GM23338 (cell line): ENCODE measurements around the gene WNK1. TPM values are rescaled to one million over a fixed set of nuclear protein-coding genes. Genes with fewer than 3 reads are reported as not detected.

ENCODE experiments used
- ATAC-seq: fragments of 200-7000 bp; cut with Tn5 transposase; 3 replicates; pipeline ENCODE4 v1.9.1; 2020
- DNase-seq: peaks from one replicate; pipeline ENCODE4 v3.0.0-alpha.2; 2015; ENCODE audit warnings: low spot score
- H2AFZ ChIP-seq: fragments of 200-600 bp; sonication (generic); 2 replicates; pipeline ENCODE4 v1.8.0; 2016; ENCODE audit warnings: antibody characterized with exemption, mild to moderate bottlenecking, moderate library complexity
- H3F3A ChIP-seq: fragments of 200-600 bp; sonication (generic); replicated peaks from 2 replicates; pipeline ENCODE4 v1.8.0; 2017; ENCODE audit warnings: antibody characterized with exemption, mixed run types, low read depth
- H3K27ac ChIP-seq: fragments of 200-600 bp; sonication (generic); 2 replicates; pipeline ENCODE4 v1.6.1; 2016; ENCODE audit warnings: low read depth
- H3K27me3 ChIP-seq: fragments of 200-600 bp; sonication (generic); 2 replicates; pipeline ENCODE4 v1.8.0; 2016; ENCODE audit warnings: mild to moderate bottlenecking, mixed run types, moderate library complexity; ENCODE audit not compliant: insufficient read depth
- H3K36me3 ChIP-seq: fragments of 200-600 bp; sonication (generic); 2 replicates; pipeline ENCODE4 v1.8.0; 2016; ENCODE audit warnings: mild to moderate bottlenecking; ENCODE audit not compliant: insufficient read depth
- H3K4me1 ChIP-seq: fragments of 200-600 bp; sonication (generic); 2 replicates; pipeline ENCODE4 v1.8.0; 2016; ENCODE audit warnings: mild to moderate bottlenecking, moderate library complexity; ENCODE audit not compliant: insufficient read depth
- H3K4me2 ChIP-seq: fragments of 200-600 bp; sonication (generic); 2 replicates; pipeline ENCODE4 v1.7.1; 2017; ENCODE audit warnings: mixed run types
- H3K4me3 ChIP-seq: fragments of 200-600 bp; sonication (generic); 2 replicates; pipeline ENCODE4 v1.6.1; 2016; ENCODE audit warnings: mixed run types
- H3K79me2 ChIP-seq: fragments of 200-600 bp; sonication (generic); replicated peaks from 2 replicates; pipeline ENCODE4 v1.8.0; 2017; ENCODE audit warnings: mild to moderate bottlenecking; ENCODE audit not compliant: insufficient read depth
- H3K9me2 ChIP-seq: fragments of 200-600 bp; sonication (generic); 2 replicates; pipeline ENCODE4 v1.8.0; 2017; ENCODE audit not compliant: insufficient read depth
- H4K20me1 ChIP-seq: fragments of 200-600 bp; sonication (generic); replicated peaks from 2 replicates; pipeline ENCODE4 v1.8.0; 2017; ENCODE audit warnings: mild to moderate bottlenecking; ENCODE audit not compliant: insufficient read depth
- H3K27ac Mint-ChIP-seq: 2 replicates; pipeline ENCODE4 v1.8.0; 2020; ENCODE audit warnings: inconsistent platforms, mild to moderate bottlenecking, moderate library complexity, mixed read lengths
- H3K27me3 Mint-ChIP-seq: 3 replicates; pipeline ENCODE4 v1.8.0; 2022; ENCODE audit warnings: low read depth, mild to moderate bottlenecking, moderate library complexity, mixed read lengths, inconsistent platforms; ENCODE audit not compliant: insufficient read depth, poor library complexity
- H3K36me3 Mint-ChIP-seq: 3 replicates; pipeline ENCODE4 v1.8.0; 2021; ENCODE audit warnings: low read depth, mild to moderate bottlenecking, inconsistent platforms, moderate library complexity, mixed read lengths
- H3K4me1 Mint-ChIP-seq: 3 replicates; pipeline ENCODE4 v1.8.0; 2020; ENCODE audit warnings: mild to moderate bottlenecking, inconsistent platforms, mixed read lengths
- H3K4me3 Mint-ChIP-seq: 3 replicates; pipeline ENCODE4 v1.8.0; 2021; ENCODE audit warnings: moderate library complexity, mild to moderate bottlenecking, inconsistent platforms, mixed read lengths
- H3K9me3 Mint-ChIP-seq: 3 replicates; pipeline ENCODE4 v1.8.0; 2020; ENCODE audit warnings: moderate library complexity, mild to moderate bottlenecking, inconsistent platforms, mixed read lengths
- CREB1 ChIP-seq: fragments of 250-450 bp; sonication (Bioruptor Pico); IDR thresholded peaks from 2 replicates; pipeline ENCODE4 v1.5.0; 2020; ENCODE audit warnings: low read depth, mild to moderate bottlenecking, moderate library complexity
- CTCF ChIP-seq, 2 experiments: fragments of 200-600 bp in 1 of 2; sonication (generic) in 1 of 2; conservative IDR thresholded peaks; 2 replicates each; pipeline versions ENCODE4 v1.5.1 to v1.6.1; 2016 to 2017; ENCODE audit warnings: antibody characterized with exemption in 2 of 2, low read depth in 2 of 2, mild to moderate bottlenecking in 2 of 2, moderate library complexity in 1 of 2
- ETS1 ChIP-seq: IDR thresholded peaks from 2 replicates; pipeline ENCODE4 v1.6.1; 2016; ENCODE audit warnings: antibody characterized with exemption
- JUNB ChIP-seq: IDR thresholded peaks from one replicate; pipeline ENCODE4 v1.6.1; 2016; ENCODE audit warnings: antibody characterized with exemption; ENCODE audit not compliant: unreplicated experiment
- POLR2AphosphoS5 ChIP-seq: IDR thresholded peaks from 2 replicates; pipeline ENCODE4 v1.6.1; 2016; ENCODE audit warnings: antibody characterized with exemption, low read depth
- STAT1 ChIP-seq: IDR thresholded peaks from one replicate; pipeline ENCODE4 v1.6.1; 2016; ENCODE audit warnings: antibody characterized with exemption; ENCODE audit not compliant: unreplicated experiment
- ZNF331 ChIP-seq: fragments of 250-450 bp; sonication (Bioruptor Pico); IDR thresholded peaks from 2 replicates; pipeline ENCODE4 v1.5.0; 2020; ENCODE audit warnings: low read depth, mild to moderate bottlenecking, moderate library complexity
- polyA plus RNA-seq: library from polyadenylated mRNA; unstranded; fragments of >200 nt; fragmentation: Nextera tagmentation; extraction: Ambion mirVana; gene quantifications from 2 replicates; pipeline ENCODE4 v1.2.1, GENCODE V29; 2016
- total RNA-seq: library from RNA; depleted of rRNA; stranded (reverse); fragments of >200 nt; shearing (Covaris generic); gene quantifications from 2 replicates; pipeline ENCODE4 v1.2.3, GENCODE V29; 2014

WNK1 gene
- total and polyA plus RNA-seq, 2 experiments from 2014 or later: 86.8 to 114 TPM

GRCh38 chr12:946631-947030 is 194.3 kb downstream of the WNK1 start:
- Histone ChIP-seq H3K27me3 (no peaks in the 10 kb centered on the region), H3K4me1 (no peaks in the 10 kb centered on the region), H2AFZ (no peak overlapping the region), H3K36me3 (no peaks in the 10 kb centered on the region; the same call in 1 of the 2 replicates), H3K27ac (no peak overlapping the region), H3F3A (0 out of 2 replicates have a peak, but pooled peaks cover 3% of the 10 kb centered on the region), H3K4me3 (no peak overlapping the region), H3K4me2 (no peak overlapping the region), H4K20me1 (peaks cover 12% of the 10 kb centered on the region), H3K9me2 (no peaks in the 10 kb centered on the region), H3K79me2 (peaks cover 67% of the 10 kb centered on the region)
- DNase-seq: no peak
- Mint-ChIP-seq H3K27ac (no peak overlapping the region), H3K4me3 (peak overlapping the region; percentile 14; the same call in 1 of the 3 replicates), H3K9me3 (0 out of 3 replicates have a peak, but pooled peaks cover 4% of the 10 kb centered on the region), H3K36me3 (peaks cover 25% of the 10 kb centered on the region), H3K27me3 (peaks cover 10% of the 10 kb centered on the region), H3K4me1 (peaks cover 4% of the 10 kb centered on the region)
- no peak for ATAC-seq
- TF ChIP-seq JUNB (no peak), POLR2AphosphoS5 (no peak), CREB1 (no peak), ETS1 (no peak), ZNF331 (no peak), STAT1 (no peak), CTCF (conservative IDR thresholded peaks at IDR 0.05; ENCODE audit: low read depth in 2 of 2) (no peak)

GRCh38 chr12:948238-948637 is 195.9 kb downstream of the WNK1 start:
- Mint-ChIP-seq H3K27me3 (peaks cover 10% of the 10 kb centered on the region), H3K4me1 (peaks cover 4% of the 10 kb centered on the region), H3K9me3 (0 out of 3 replicates have a peak, but pooled peaks cover 4% of the 10 kb centered on the region), H3K27ac (no peak overlapping the region), H3K36me3 (peaks cover 17% of the 10 kb centered on the region; the same call in 2 of the 3 replicates), H3K4me3 (peak overlapping the region; percentile 100)
- no peak overlapping the region for H2AFZ ChIP-seq
- no peaks in the 10 kb centered on the region for H3K27me3 ChIP-seq
- no peak for TF ChIP-seq CTCF (conservative IDR thresholded peaks at IDR 0.05; ENCODE audit: low read depth in 2 of 2)
- 0 out of 2 replicates have a peak, but pooled peaks cover 3% of the 10 kb centered on the region for H3F3A ChIP-seq
- no peaks in the 10 kb centered on the region for H3K9me2 ChIP-seq
- H3K4me1 ChIP-seq: no peaks in the 10 kb centered on the region
- H3K4me2 ChIP-seq: peak overlapping the region; percentile 91
- H3K79me2 ChIP-seq: peaks cover 51% of the 10 kb centered on the region
- ATAC-seq (no peak), DNase-seq (no peak)
- H3K27ac ChIP-seq: no peak overlapping the region
- H3K4me3 ChIP-seq: peak overlapping the region; percentile 74
- no peaks in the 10 kb centered on the region for H3K36me3 ChIP-seq
- peaks cover 6% of the 10 kb centered on the region; the same call in 1 of the 2 replicates for H4K20me1 ChIP-seq
